Measurements from ENCODE around the gene CREB3L2.

GRCh38 chr7:138049505-138050116 is 47.7 kb upstream of the CREB3L2 start:
- TF ChIP-seq POLR2AphosphoS5 (IDR thresholded peaks at IDR 0.05) = no peak
- no peak for TF ChIP-seq CTCF (IDR thresholded peaks at IDR 0.05)
- TF ChIP-seq POLR2A (IDR thresholded peaks at IDR 0.05) = no peak

All from suprapubic skin (tissue), 4 donors.